Activated T-helper 1 cell treated with anti-CD3 and anti-CD28 coated beads, Interleukin-2, amount 50 U/mL, for 16 hours (primary cell): ENCODE measurements around the gene RYR3.

Experiments used
- DNase-seq, 2 donors: peaks; one replicate each; pipeline ENCODE4 v3.0.0-alpha.2; 2020; ENCODE audit warnings: low read depth in 1 of 2, low spot score in 1 of 2

The RYR3 gene

DNA sequence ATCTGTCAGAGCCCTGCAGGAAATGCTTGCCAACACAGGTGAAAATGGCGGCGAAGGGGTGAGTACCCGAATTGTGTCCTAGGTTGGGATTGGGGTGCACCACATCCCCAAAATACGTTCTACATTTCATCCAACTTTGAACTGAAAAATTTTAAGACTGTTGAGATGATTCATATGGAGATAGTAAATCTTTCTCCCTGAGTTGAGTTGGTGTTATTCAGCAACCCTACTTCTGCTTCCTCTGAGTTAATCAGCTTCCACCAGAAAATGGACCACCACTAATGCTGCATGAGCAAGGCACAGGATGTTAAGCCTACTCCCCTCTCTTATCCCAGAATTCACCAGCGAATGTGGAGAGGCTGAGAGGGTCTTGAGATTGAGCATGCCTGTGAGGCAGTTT is 192.9 kb downstream of the RYR3 start:
- DNase-seq = no peak

GRCh38 chr15:33506781-33507296 is 196.1 kb downstream of the RYR3 start:
- no peak for DNase-seq

- DNase-seq = no peak
Observed at GRCh38 chr15:33508703-33509102, 197.9 kb downstream of the RYR3 start.

DNA sequence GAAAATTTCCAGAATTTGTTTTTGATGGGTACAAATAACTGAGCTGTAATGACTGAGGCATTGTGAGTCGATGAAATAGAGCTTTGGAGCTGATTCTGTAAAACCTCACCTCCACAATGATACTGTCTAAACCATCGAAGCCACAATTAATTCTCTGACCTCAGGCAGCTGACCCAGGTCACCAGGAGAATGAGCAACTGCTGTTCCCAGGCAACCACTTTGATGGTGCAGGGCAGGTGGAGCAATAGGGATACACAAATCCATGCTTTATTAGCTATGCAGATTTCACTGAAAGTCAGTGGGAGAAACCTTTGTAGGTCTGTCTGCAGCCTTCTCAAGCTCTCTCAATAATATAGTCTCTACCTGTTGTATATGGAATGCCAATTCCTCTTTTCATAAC is 204.4 kb downstream of the RYR3 start:
- DNase-seq = no peak

GRCh38 chr15:33516563-33516962 is 205.8 kb downstream of the RYR3 start:
- DNase-seq = no peak

DNA sequence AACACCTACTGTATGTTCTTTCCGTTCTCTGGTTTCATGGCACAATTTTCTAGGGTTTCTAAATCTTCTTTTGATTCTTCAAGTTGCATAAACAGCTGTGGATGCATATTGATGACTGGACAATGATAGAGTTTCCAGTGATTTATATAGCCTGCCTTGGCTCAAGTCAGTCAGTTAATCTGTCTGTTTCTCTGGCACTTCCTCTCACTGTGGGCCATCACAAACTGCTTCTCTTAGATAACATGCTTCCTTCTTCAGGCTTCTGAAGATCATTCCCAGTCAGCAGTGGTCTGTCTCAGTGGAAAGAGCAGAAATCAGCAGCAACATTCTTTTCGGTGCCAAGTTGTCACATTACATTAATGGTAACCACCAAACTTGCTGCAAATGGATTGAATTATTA is 207.2 kb downstream of the RYR3 start:
- no peak for DNase-seq

DNA sequence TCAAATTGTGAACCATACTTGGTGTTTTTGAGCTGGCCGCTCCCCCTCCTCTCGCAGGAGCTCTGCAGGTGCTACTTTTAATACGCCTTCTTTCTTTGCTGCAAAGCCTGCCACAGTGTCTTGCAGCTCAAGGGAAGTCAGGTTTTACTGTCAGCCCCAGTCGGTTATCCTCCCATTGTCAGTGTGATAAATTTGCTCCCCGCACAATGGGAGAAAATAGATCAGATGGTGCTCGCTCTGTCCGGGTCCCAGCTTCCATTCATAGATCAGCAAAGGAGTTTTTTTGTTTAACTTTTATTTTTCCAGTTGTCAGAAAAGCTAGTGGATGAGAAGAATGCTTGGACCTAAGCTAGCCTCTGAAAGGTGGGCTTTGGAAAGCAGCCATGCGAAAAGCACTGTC is 207.7 kb downstream of the RYR3 start:
- DNase-seq = no peak

DNA sequence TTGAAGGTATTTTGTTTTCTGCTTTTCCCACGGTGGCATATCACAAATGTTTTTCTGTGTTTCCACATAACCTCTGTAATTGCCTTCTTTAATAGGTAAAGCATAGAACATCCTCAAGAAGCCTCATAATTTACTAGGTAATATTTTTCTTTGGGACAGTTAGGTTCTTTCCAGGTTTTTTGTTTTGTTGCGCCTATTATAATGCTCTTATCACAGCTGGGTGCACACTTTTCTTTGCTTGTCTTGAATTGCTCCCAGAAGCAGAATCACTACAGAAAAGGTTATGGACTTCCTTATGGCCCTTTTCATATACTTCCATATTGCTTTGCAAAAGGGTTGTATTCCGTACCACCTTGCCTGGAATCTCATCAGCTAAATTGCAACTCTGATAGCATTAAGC is 213.5 kb downstream of the RYR3 start:
- DNase-seq = no peak

GRCh38 chr15:33526532-33526931 is 215.8 kb downstream of the RYR3 start:
- no peak for DNase-seq

DNA sequence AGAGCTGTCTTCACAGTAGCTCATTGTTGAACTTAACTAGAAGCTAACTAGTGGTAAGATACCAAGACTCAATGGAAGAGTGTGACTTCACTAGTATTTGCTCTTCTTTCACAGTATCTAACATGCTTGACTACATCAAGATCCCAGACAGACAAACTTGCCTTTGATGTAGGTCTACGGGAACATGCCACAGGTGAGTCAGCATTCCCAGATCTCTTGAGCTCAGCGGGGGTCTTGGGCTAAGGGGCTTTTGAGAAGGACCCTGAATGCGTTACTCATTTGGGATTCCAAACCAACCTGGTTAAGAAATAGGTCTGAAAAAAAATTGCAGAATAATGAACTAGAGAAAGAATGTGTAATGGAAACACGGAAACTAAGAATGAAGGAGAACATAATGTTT is 222.4 kb downstream of the RYR3 start:
- DNase-seq = no peak

DNA sequence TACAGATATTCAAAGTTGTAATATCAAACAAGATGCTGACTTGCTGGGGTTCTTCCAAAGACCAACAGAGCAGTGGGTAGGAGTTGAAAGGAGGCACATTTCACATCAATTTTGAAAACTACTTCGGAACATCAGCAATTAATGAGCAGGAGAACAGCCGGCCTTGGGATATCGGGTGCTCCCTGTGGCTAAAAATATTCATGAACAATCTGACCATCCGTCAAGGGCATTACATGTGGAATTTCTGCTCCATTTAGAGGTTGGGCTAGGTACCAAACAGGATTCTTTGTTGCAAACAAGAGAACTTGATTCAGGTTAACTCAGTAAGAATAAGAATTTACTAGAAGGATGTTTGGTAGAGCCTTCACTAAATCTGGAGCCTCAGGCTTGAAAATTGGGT is 223.9 kb downstream of the RYR3 start:
- no peak for DNase-seq

GRCh38 chr15:33535135-33535534 is 224.4 kb downstream of the RYR3 start:
- no peak for DNase-seq

- no peak for DNase-seq
Observed at GRCh38 chr15:33539825-33540573, 229.2 kb downstream of the RYR3 start.

GRCh38 chr15:33543957-33544356 is 233.2 kb downstream of the RYR3 start:
- no peak for DNase-seq

DNA sequence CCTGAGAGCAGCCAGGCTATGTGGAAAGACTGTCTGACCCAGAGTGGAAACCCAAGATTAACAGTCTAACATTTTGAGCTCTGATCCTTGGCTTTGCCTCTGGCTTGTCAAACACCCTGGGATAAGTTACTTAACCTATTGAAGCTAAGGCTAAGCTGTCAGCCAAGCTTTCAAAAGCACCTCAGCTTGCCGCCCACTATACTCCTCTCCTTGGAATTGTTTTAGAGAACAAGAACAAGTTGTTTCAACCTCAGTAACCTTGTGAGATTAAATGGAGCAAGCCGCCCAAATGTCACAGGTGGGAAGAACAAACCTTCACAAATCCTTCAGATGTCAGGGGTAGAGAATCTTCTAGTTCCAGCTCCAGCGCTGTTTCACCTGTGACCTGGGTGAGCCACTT is 235.1 kb downstream of the RYR3 start:
- DNase-seq = no peak

DNA sequence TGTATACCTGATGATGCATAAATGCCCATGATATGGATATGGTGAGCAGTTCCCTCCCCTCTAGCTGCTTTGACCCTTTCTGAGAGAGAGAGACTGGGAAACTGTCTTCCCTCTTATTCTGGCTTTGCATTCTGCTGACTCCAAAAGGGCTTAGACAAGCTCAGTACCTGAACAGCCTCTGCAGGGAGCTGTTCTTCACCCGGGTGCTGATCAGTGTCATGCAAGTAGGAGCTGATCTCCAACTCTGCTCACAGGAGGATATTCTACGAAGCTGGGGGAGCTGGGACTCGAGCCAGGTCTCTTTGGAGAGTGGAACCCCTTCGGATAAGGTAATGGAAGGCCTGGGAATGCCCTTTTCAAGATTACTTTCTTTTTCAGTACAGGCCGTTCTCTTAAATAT is 237.1 kb downstream of the RYR3 start:
- no peak for DNase-seq

DNA sequence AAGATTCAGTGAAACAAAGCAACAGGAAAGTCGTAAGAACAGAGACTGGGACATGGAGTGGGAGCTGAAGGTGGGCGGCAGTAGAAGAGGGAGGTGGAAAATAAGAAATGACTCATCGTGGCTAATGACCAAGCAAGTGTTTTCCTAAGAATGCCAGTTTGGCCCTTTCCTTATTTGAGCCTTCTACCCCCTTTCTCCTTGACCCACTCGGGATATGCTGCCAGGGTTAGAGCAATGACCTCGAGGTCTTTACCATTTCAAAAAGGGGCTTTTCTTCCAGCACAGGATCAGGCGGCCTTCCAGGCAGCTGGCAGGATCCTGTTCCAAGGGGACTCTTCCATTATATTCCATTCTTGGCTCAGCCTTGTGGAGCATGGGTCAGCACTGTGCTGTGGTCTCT is 241.1 kb downstream of the RYR3 start:
- no peak for DNase-seq

DNA sequence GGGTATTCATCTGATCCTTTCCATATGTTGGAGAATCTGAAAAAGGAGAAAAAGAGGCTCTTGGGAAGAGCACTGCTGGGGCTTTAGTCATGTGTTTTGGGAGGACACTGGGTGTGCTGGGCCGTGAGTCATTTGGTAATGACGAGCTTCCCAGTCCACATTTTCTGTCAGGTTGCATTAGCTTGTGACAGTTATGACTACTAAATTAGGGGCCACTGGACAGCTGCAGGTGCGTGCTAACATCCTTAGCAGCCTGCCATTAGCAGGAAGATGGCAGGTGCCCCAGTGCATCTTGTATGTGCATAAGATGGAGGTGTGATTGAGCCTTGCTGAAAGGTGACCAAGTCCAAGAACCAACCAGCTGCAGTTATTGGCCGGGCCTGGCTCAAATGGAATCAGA is 242.4 kb downstream of the RYR3 start:
- DNase-seq = no peak

- no peak for DNase-seq
Observed at GRCh38 chr15:33559207-33559890, 248.6 kb downstream of the RYR3 start.

DNA sequence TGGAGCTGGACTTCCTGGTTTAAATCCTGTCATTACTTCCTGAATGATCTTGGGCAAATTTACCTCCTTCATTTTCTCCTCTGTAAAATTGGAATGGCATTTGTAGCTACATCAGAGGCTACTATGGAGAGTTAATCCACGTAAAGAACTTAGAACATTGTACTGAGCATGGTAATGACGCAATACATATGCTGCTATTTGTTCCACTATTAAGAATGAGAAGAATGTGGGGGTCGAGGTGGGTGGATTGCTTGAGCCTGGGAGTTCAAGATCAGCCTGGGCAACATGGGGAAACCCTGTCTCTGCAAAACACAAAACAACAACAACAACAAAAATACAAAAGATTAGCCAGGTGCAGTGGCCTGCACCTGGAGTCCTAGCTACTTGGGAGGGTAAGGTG is 250.6 kb downstream of the RYR3 start:
- DNase-seq = no peak

- DNase-seq = no peak
Observed at GRCh38 chr15:33561967-33562366, 251.2 kb downstream of the RYR3 start.

GRCh38 chr15:33565094-33565493 is 254.3 kb downstream of the RYR3 start:
- no peak for DNase-seq

DNA sequence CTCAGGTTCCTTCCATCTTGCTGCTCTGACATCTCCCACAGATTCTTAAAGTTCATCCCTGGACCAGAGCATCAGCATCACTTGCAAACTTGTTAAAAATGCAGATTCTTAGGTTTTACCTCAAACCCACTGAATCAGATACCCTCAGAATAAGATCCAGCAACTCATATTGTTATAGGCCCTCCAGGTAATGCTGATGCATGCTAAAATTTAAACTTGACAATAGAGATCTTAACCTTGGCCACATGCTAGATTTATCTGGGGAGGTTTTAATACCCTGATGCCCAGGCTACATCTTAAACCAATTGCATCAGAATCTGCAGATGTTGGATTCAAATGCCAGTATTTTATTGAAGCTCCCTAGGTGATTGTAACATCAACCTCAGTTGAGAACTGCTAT is 256.9 kb downstream of the RYR3 start:
- DNase-seq = no peak
